NCI-H2081 (cell line): Measurements from ENCODE around the gene MICAL3.

Source experiments
- DNase-seq, 2 experiments: peaks; one replicate each; lab custom pipeline; 2025; lab: John Stamatoyannopoulos, UW

MICAL3 gene

DNA sequence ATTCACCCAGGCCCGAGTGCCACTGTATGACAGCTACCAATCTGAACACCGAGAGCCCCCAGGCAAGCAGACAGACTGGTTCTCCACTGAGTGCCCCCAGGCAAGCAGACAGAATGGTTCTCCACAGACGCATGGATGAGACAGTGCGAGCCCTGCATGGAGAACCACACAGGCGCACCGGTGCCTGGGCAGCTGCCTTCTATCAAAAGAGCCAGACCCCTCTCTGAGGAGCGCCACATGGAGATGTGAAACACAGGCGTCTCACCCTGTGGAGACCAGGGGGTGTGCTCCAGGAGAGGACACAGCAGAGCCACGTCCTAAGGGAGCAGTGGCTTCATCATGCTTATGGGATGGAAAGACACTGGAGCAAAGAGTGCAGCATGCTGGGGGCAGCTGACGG is 155.6 kb downstream of the MICAL3 start:
- DNase-seq = no peak

GRCh38 chr22:17867160-17867785 is 157.1 kb downstream of the MICAL3 start:
- DNase-seq = peak in 1 of 2 experiments; percentile 44

DNA sequence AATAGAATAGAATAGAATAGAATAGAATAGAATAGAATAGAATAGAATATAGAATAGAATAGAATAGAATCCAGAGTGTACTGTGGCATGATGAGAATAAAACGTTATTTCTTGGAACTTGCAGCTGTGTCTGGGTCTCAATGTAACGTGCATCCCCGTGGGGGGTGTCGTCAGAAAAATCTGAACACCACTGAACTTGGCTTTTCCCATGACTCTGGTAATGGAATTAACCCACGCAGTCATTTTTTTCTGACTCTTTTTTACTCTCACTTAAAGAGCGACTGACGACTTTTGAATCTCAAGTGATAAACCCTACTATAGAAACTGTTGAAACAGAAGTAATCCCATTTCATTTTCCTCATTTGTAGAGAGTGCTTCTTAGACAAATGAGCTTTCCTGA is 157.7 kb downstream of the MICAL3 start:
- DNase-seq = no peak

DNA sequence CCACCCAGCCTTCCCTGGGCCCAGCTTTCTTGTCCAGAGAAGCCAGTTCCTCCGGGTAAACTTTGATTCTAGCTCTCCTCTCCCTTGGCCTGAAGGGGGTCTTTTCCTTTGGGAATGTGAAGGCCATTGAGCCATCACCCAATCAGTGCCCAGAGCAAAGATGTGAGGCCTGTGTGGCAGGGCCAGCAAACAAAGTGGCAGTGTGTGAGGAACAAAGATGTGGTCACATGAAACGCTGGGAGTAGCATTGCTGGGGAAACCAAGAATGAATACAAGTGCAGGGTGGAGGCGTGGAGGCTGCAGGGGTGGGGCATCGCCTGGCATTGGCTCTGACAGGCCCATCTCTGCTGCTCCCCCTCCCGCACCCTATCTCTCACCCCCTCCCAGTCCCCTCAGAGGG is 158.2 kb downstream of the MICAL3 start:
- no peak for DNase-seq

DNA sequence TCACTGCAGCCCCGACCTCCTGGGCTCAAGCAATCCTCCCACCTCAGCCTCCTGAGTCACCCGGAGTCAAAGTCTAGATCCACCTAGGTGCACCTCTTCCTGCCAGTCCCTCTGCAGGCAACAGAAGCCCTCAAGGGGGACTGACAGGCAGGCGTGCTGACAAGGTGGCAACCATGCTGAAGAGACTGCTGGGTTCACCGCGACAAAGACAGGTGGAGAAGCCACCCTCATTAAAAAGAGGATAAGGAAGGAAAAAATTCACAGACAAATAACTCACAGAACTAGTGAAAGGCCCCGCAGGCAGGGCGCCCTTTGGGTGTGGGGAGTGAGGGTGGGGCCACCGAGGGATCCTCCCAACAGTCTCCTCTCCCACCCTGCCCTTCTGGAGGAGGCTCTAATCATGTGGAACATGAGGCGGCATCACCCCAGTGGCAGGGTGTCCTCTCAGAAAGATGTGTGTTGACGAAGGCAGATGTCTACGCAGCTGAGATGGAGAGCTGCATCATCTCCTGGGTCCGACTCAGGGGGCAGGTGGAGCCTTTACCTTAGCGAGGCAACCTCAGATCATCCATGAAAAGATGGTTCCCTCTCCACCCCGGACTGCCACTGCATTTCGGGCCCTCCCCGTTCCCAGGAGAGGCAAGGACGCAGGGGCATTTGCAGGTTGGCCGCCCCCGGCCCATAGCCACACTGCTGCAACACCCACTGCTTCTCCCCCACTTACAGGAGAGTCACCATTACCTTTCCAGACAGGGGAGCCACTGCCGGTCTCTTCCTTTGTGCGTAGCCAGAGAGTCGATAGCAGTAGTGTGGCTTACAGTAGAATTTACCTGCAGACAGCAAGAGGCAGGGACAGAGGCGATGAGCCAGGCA is 158.9 kb downstream of the MICAL3 start:
- DNase-seq = no peak

DNA sequence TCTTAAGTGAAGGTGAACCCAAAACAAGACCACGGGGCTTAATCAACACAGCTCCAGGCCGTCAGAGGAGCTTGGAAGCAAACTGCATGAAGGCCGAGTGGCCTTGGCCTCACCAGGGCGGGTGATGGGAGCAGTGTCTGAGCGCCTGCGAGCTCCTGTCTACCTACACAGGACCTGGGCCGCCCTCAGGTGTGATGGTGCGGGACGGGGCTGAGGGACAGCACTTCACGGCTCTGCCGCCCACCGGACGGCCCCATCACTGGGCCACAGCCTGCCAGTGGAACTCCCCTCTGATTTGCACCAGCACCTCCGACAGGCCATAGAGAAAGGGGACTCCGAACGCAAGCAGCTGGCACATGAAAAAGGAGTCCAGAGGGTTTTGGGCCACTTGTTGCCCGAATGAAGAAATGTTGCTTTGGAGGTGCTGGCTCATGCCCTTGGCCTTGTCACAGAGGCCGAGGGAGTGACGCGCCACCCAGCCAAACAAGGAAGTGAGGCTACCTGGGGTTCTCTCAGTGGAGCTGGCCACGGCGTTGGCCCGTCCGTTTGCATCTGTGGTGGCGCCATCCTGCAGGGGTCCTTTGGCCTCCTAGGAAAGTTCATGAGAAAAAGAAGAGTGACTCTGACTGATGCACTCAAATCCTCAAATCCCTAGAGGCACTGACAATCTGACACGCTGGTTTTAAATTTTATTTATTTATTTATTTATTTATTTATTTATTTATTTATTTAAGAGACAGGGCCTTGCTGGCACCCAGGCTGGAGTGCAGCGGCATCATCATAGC is 159.8 kb downstream of the MICAL3 start:
- no peak for DNase-seq

DNA sequence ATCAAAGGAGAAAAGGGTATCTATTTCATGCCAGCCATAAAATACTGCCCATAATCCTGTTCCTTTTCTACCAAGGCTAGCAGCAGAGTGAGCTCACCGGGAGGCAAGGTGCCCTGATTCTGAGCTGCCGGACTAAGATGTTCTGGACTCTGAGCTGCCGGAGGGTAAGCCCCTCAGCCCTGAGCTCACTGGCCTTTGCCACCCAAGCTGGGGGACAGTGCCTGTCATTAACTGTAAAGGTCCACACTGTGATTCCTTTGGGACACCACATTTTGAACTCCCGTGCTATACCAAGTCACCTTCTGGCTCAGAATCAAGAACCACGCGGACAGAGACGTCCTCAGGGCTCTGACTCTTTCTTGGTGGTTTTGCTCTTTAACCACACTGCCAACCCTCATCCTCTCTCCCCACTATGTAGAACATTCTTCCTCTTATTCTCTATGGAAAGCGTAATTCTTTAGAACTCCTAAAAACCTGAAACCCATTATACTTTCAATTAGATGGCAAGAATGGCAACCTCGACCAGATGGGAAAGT is 161.6 kb downstream of the MICAL3 start:
- DNase-seq = no peak

- DNase-seq = no peak
Measured at GRCh38 chr22:17861909-17862308, 162.5 kb downstream of the MICAL3 start.

GRCh38 chr22:17860220-17860965 is 164.0 kb downstream of the MICAL3 start:
- DNase-seq = no peak

DNA sequence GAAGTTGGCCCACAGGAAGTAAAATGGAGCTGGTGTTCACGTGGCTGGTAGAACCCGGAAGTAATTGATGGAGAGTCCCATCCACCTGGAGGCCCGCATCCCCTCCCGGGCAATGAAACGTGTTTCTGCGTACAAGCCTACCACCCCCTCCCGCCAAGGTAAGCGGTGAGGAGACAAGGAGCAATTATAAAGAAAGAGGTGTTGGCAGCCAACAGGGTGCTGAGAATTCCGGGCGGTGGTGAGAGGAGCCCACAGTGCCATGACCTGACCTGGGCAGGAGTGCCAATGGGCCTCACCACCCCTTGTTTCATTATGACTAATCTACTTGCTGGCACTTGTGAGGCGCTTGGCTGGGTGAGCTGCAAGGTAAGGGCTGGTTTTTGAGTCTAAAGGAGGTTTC is 166.3 kb downstream of the MICAL3 start:
- DNase-seq = no peak

GRCh38 chr22:17855572-17856290 is 168.6 kb downstream of the MICAL3 start:
- no peak for DNase-seq

DNA sequence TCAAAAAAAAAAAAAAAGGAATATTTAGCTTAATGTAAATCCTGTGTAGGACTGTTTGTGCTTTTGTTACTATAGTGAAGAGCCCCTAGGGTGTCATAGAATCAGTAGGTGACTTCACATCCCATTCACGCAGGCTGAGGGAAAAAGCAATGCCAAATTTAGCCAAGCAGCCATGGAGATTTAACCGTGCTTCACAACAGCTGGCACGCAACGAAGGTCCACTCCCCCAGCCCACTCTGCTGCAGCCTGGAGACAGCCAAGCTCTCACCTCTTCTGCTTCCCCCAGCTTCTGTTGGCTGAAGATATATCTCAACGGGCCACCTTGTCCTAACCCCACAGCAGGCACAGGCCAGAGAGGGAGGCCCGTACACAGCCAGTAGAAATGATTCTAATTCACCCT is 171.3 kb downstream of the MICAL3 start:
- peak in 1 of 2 experiments; percentile 42 for DNase-seq

- no peak for DNase-seq
Measured at GRCh38 chr22:17851759-17852158, 172.6 kb downstream of the MICAL3 start.

GRCh38 chr22:17847360-17848078 is 176.8 kb downstream of the MICAL3 start:
- peak; percentile 21 to 68 for DNase-seq

GRCh38 chr22:17846326-17846992 is 177.9 kb downstream of the MICAL3 start:
- DNase-seq = no peak

DNA sequence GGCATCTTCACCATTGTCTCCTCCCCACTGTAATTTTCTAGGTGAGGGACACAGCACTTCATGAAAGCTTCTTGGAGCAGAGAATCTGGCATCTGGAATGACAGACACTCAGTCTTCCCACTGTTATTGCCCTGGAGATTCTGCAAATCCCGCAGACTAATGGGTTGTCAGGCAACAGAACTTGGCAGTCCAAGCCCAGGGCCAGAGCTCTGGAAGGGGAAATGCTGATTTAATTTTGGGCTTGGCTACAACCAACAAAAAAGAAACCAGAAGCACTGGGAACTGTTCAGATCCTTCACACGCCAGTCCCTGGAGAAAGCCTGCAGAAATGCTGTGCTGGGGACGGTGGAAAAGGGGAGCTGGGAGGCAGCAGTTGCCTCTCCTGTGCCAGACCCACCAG is 178.6 kb downstream of the MICAL3 start:
- DNase-seq = no peak

- DNase-seq = no peak
Measured at GRCh38 chr22:17845327-17845726, 179.0 kb downstream of the MICAL3 start.

DNA sequence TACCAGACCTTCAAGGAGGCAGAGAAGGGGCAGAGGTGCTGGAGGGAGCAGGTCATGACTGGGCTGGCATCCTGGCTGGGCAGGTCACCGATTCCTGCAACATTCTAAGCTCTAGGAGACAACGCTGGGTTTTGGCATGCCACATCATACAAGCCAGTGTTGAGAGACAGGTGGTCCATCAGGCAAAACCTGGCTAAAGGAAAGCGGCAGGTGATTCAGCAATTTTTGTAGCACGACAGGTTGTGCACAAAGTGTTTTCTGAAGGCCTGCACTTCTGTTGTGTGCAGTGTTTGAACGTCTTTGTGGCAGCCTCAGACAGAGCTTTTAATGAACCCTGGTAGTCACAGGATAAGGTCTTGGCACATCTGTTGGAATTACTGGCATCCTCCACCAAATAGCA is 180.2 kb downstream of the MICAL3 start:
- DNase-seq = no peak

DNA sequence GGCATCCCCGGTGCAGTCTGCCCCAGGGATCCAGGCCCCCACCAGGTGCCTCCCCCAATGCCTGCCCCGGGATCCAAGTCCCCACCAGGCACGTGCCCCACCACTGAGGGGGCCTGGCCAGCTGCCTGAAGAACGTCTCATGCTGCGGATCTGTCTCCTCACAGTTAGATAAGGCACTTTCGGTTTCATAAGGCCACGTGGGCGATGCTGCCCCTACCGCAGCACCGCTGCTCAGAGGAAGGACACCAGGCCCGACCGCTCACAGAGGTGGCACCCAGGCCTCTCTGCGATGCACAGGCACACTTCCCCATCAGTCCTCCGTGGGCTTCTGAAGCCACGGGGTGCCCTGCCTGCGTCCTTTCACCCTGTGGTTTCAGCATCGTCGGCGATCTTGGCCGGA is 182.0 kb downstream of the MICAL3 start:
- DNase-seq = no peak

DNA sequence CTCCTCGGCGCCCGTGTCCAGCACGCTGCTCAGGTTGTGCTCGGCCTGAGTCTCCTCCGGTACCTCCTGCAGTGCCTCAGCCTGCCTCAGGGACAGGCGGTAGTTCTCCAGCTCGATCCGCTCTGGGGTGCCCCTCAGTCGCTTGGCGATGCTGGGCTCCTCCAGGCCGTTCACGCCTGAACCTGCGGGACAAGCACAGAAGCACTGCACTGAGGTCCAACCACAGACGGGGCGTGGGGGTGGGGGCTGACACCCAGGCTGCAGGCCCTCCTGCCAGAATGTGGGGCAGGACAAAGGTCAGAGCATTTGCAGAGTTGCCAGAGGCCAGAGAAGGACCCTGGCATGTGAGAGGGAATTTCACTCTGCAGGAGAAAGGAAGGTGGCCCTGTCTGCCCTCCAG is 182.5 kb downstream of the MICAL3 start:
- no peak for DNase-seq
